Measurements from ENCODE around the gene FBN3. TPM values are rescaled to one million over a fixed set of nuclear protein-coding genes. Genes with fewer than 3 reads are reported as not detected.

The FBN3 gene
- total and polyA plus RNA-seq, 11 donors, result 0.32 TPM; not detected in 10

- peaks cover 0 to 18% (median 3%) of the 10 kb centered on the region in 12 donors for H3K4me1 ChIP-seq
- intact Hi-C loops (cut with DNase I), result loop anchor here in 2 of 10 donors (10.0 kb wide), 2 partner anchors 130 to 180 kb away; no protein-coding TSS in a partner anchor
- H3K27ac ChIP-seq, result no peak overlapping the region
- ATAC-seq, result no peak
- H3K27me3 ChIP-seq, result peaks cover 8 to 42% (median 26%) of the 10 kb centered on the region in 9 donors
- no peak for DNase-seq
- WGBS, 4 donors, result 70 to 81% (median 72%) methylated on average over 14 of the region's 14 CpGs
- no peaks in the 10 kb centered on the region for H3K9me3 ChIP-seq
- no peak overlapping the region for H3K4me3 ChIP-seq
- H3K36me3 ChIP-seq, result no peaks in the 10 kb centered on the region
- no peak for TF ChIP-seq POLR2A (IDR thresholded peaks at IDR 0.05)
- TF ChIP-seq CTCF (IDR thresholded peaks at IDR 0.05), result no peak
These were observed 5.0 kb downstream of the FBN3 start for GRCh38 chr19:8144273-8144995.

GRCh38 chr19:8143041-8143440 lies 6.4 kb downstream of the FBN3 start:
- H3K27me3 ChIP-seq, result peaks cover 2 to 28% (median 12%) of the 10 kb centered on the region in 9 donors
- peaks cover 0 to 16% (median 0%) of the 10 kb centered on the region in 12 donors for H3K4me1 ChIP-seq
- no peak overlapping the region for H3K4me3 ChIP-seq
- H3K9me3 ChIP-seq, result no peaks in the 10 kb centered on the region
- intact Hi-C loops (cut with DNase I), result loop anchor here in 2 of 10 donors (10.0 kb wide), 2 partner anchors 128 to 178 kb away; no protein-coding TSS in a partner anchor
- H3K27ac ChIP-seq, result no peak overlapping the region
- ATAC-seq (no peak), DNase-seq (no peak)
- WGBS, 4 donors, result 51 to 67% (median 60%) methylated on average over 10 of the region's 10 CpGs
- TF ChIP-seq CTCF (IDR thresholded peaks at IDR 0.05) (no peak), POLR2A (IDR thresholded peaks at IDR 0.05) (no peak)
- H3K36me3 ChIP-seq, result no peaks in the 10 kb centered on the region

- H3K36me3 ChIP-seq, result no peaks in the 10 kb centered on the region
- TF ChIP-seq CTCF (IDR thresholded peaks at IDR 0.05), result no peak
- no peak for TF ChIP-seq POLR2A (IDR thresholded peaks at IDR 0.05)
- intact Hi-C loops (cut with DNase I), result loop anchor here in 2 of 10 donors (10.0 kb wide), 2 partner anchors 128 to 178 kb away; no protein-coding TSS in a partner anchor
- H3K4me3 ChIP-seq, result no peak overlapping the region
- H3K27ac ChIP-seq, result no peak overlapping the region
- no peak for ATAC-seq
- DNase-seq, result no peak
- H3K27me3 ChIP-seq, result peaks cover 0 to 23% (median 7%) of the 10 kb centered on the region in 9 donors
- H3K4me1 ChIP-seq, result peaks cover 0 to 15% (median 0%) of the 10 kb centered on the region in 12 donors
- whole genome bisulfite sequencing, 4 donors, result 65 to 79% (median 72%) methylated on average over 6 of the region's 6 CpGs
- no peaks in the 10 kb centered on the region for H3K9me3 ChIP-seq
These were observed 6.9 kb downstream of the FBN3 start for GRCh38 chr19:8142513-8142900.

DNA sequence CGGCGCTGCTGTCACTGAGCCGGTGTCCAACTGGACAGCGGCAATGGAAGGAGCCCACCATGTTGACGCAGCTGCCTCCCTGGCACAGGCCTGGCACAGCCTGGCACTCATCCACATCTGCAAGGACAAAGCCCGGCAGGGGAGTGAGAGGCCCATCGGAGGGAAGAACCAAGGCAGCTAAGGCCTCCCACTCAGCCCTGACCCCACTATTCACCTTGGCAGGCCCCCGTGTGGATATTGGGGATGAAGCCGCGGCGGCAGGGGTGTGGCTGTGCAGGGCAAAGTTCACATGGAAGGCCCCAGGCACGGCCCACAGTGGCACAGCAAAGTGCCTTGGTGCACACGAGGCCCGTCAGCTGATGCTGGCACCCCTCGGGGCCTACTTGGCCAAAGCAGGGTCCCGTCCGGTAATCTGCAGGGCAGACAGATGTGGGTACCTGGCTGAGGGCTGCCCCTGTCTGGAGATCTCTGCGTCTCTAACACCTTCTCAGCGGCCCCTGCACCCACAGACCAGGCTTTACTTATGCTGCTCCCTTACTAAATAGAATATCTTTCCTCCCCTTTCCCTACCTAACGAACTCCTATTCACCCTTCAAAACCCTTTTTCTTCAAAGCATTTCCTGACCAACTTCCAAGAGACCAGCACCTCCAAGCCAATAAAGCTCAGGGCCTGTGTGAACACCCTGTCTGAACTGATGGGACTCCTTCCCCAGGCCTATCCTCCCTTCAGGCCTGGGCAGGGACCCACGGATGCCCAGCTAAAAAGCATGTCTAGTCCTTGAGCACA lies 7.5 kb downstream of the FBN3 start:
- no peak for ATAC-seq
- intact Hi-C loops (cut with DNase I), result loop anchor here in 2 of 10 donors (10.0 kb wide), 2 partner anchors 127 to 177 kb away; no protein-coding TSS in a partner anchor
- no peak overlapping the region for H3K4me3 ChIP-seq
- H3K9me3 ChIP-seq, result no peaks in the 10 kb centered on the region
- H3K27me3 ChIP-seq, result peaks cover 0 to 17% (median 1%) of the 10 kb centered on the region in 9 donors
- H3K36me3 ChIP-seq, result no peaks in the 10 kb centered on the region
- TF ChIP-seq CTCF (IDR thresholded peaks at IDR 0.05), result no peak
- no peak for DNase-seq
- no peak overlapping the region for H3K27ac ChIP-seq
- WGBS, 4 donors, result 88 to 94% (median 93%) methylated on average over 10 to 21 of the region's 21 CpGs
- H3K4me1 ChIP-seq, result peaks cover 0 to 12% (median 0%) of the 10 kb centered on the region in 12 donors

Data from heart left ventricle (tissue), 16 donors.